Astrocyte (in vitro differentiated cells and primary cell): ENCODE data around the gene CDH26. TPM values are rescaled to one million over a fixed set of nuclear protein-coding genes. Genes with fewer than 3 reads are reported as not detected.

Source experiments
- DNase-seq: peaks from one replicate; pipeline ENCODE4 v3.0.0-alpha.2; 2010; ENCODE audit warnings: low read depth
- FAIRE-seq: peaks from 2 replicates; lab custom pipeline; 2011; peaks lifted over from hg19 to GRCh38; lab: Jason Lieb, UNC
- H2AFZ ChIP-seq: 2 replicates; pipeline ENCODE4 v1.6.0; 2012; ENCODE audit warnings: low read depth, low read length, inconsistent platforms
- H3K27ac ChIP-seq: 2 replicates; pipeline ENCODE4 v1.5.1; 2011; ENCODE audit warnings: low read depth, low read length, inconsistent platforms
- H3K27me3 ChIP-seq: 2 replicates; pipeline ENCODE4 v1.6.0; 2011; ENCODE audit warnings: low read length, inconsistent platforms; ENCODE audit not compliant: insufficient read depth
- H3K36me3 ChIP-seq: 2 replicates; pipeline ENCODE4 v1.5.1; 2011; ENCODE audit warnings: low read length, inconsistent platforms; ENCODE audit not compliant: insufficient read depth
- H3K4me1 ChIP-seq: 2 replicates; pipeline ENCODE4 v1.5.1; 2011; ENCODE audit warnings: low read length, inconsistent platforms; ENCODE audit not compliant: insufficient read depth
- H3K4me2 ChIP-seq: 2 replicates; pipeline ENCODE4 v1.6.0; 2012; ENCODE audit warnings: low read length, inconsistent platforms
- H3K4me3 ChIP-seq: 2 replicates; pipeline ENCODE4 v1.5.1; 2011; ENCODE audit warnings: low read depth, mild to moderate bottlenecking, low read length, inconsistent platforms; ENCODE audit not compliant: insufficient read depth
- H3K79me2 ChIP-seq: 2 replicates; pipeline ENCODE4 v1.6.0; 2012; ENCODE audit warnings: mild to moderate bottlenecking, low read length, inconsistent platforms; ENCODE audit not compliant: insufficient read depth
- H3K9ac ChIP-seq: 2 replicates; pipeline ENCODE4 v1.6.0; 2012; ENCODE audit warnings: mild to moderate bottlenecking, low read length, inconsistent platforms
- H3K9me3 ChIP-seq: 2 replicates; pipeline ENCODE4 v1.5.1; 2012; ENCODE audit warnings: low read depth, mild to moderate bottlenecking, low read length, inconsistent platforms; ENCODE audit not compliant: insufficient read depth
- H4K20me1 ChIP-seq: 2 replicates; pipeline ENCODE4 v1.6.0; 2012; ENCODE audit warnings: low read length, inconsistent platforms; ENCODE audit not compliant: insufficient read depth
- H3K27ac Mint-ChIP-seq: one replicate; pipeline ENCODE4 v1.8.0; 2021; ENCODE audit warnings: mild to moderate bottlenecking, mixed read lengths; ENCODE audit not compliant: unreplicated experiment
- H3K27me3 Mint-ChIP-seq: one replicate; pipeline ENCODE4 v1.8.0; 2021; ENCODE audit warnings: low read depth, mixed read lengths; ENCODE audit not compliant: unreplicated experiment
- H3K36me3 Mint-ChIP-seq: one replicate; pipeline ENCODE4 v1.8.0; 2021; ENCODE audit warnings: low read depth, mixed read lengths; ENCODE audit not compliant: unreplicated experiment
- H3K4me1 Mint-ChIP-seq: one replicate; pipeline ENCODE4 v1.8.0; 2021; ENCODE audit warnings: low read depth, mixed read lengths; ENCODE audit not compliant: unreplicated experiment
- H3K4me3 Mint-ChIP-seq: one replicate; pipeline ENCODE4 v1.8.0; 2021; ENCODE audit warnings: mild to moderate bottlenecking, moderate library complexity, mixed read lengths; ENCODE audit not compliant: unreplicated experiment
- H3K9me3 Mint-ChIP-seq: one replicate; pipeline ENCODE4 v1.8.0; 2021; ENCODE audit warnings: mild to moderate bottlenecking, mixed read lengths; ENCODE audit not compliant: unreplicated experiment
- CTCF ChIP-seq: IDR thresholded peaks from 2 replicates; pipeline ENCODE4 v1.5.1; 2011; ENCODE audit warnings: low read depth, mild to moderate bottlenecking, inconsistent platforms, low read length, moderate library complexity; ENCODE audit not compliant: insufficient read depth
- EZH2 ChIP-seq: IDR thresholded peaks from 2 replicates; pipeline ENCODE4 v1.6.1; 2012; ENCODE audit warnings: mild to moderate bottlenecking, low read length, inconsistent platforms; ENCODE audit not compliant: insufficient read depth
- total RNA-seq: library from RNA; stranded (reverse); gene quantifications from 2 replicates; pipeline ENCODE4 v1.2.1, GENCODE V29; 2021

The CDH26 gene
- total RNA-seq, 1 donor from 2014 or later: 0.34 TPM

- Histone ChIP-seq H3K4me2 (no peak overlapping the region), H3K36me3 (no peaks in the 10 kb centered on the region), H2AFZ (no peak overlapping the region), H3K79me2 (no peaks in the 10 kb centered on the region), H3K27me3 (no peaks in the 10 kb centered on the region), H3K4me1 (no peaks in the 10 kb centered on the region), H3K9ac (no peak overlapping the region), H3K4me3 (no peak overlapping the region), H4K20me1 (no peaks in the 10 kb centered on the region), H3K9me3 (no peaks in the 10 kb centered on the region), H3K27ac (no peak overlapping the region)
- H3K9me3 Mint-ChIP-seq: no peaks in the 10 kb centered on the region
- no peak overlapping the region for H3K27ac Mint-ChIP-seq
- DNase-seq (no peak), FAIRE-seq (no peak)
- TF ChIP-seq CTCF (no peak), EZH2 (no peak)
- no peak overlapping the region for H3K4me3 Mint-ChIP-seq
- H3K4me1 Mint-ChIP-seq: peaks cover 28% of the 10 kb centered on the region
- H3K27me3 Mint-ChIP-seq: peaks cover 7% of the 10 kb centered on the region
- no peaks in the 10 kb centered on the region for H3K36me3 Mint-ChIP-seq
Observed at GRCh38 chr20:60009318-60009717, 51.1 kb downstream of the CDH26 start.

- Histone ChIP-seq H3K4me3 (no peak overlapping the region), H3K9me3 (no peaks in the 10 kb centered on the region), H4K20me1 (no peaks in the 10 kb centered on the region), H3K79me2 (no peaks in the 10 kb centered on the region), H2AFZ (no peak overlapping the region), H3K27me3 (no peaks in the 10 kb centered on the region), H3K27ac (no peak overlapping the region), H3K9ac (no peak overlapping the region), H3K4me1 (no peaks in the 10 kb centered on the region), H3K4me2 (no peak overlapping the region), H3K36me3 (no peaks in the 10 kb centered on the region)
- no peaks in the 10 kb centered on the region for H3K36me3 Mint-ChIP-seq
- peaks cover 7% of the 10 kb centered on the region for H3K27me3 Mint-ChIP-seq
- no peak for TF ChIP-seq EZH2
- TF ChIP-seq CTCF: no peak
- H3K27ac Mint-ChIP-seq: peak overlapping the region; percentile 51
- H3K4me1 Mint-ChIP-seq: peaks cover 28% of the 10 kb centered on the region
- H3K4me3 Mint-ChIP-seq: no peak overlapping the region
- DNase-seq: no peak
- FAIRE-seq: no peak
- no peaks in the 10 kb centered on the region for H3K9me3 Mint-ChIP-seq
Observed at GRCh38 chr20:60009826-60010616, 51.8 kb downstream of the CDH26 start.
